NB4 (cell line): ENCODE results near the gene RBM46.

Source experiments
- DNase-seq: peaks from one replicate; pipeline ENCODE4 v3.0.0; 2010; ENCODE audit warnings: low read depth
- H3K4me3 ChIP-seq: one replicate; pipeline ENCODE4 v1.5.1; 2011; ENCODE audit warnings: mild to moderate bottlenecking, low read depth, low read length, moderate library complexity
- CTCF ChIP-seq: IDR thresholded peaks from one replicate; pipeline ENCODE4 v1.5.1; 2012; ENCODE audit warnings: low read depth, low read length
- MYC ChIP-seq: IDR thresholded peaks from 2 replicates; pipeline ENCODE4 v1.6.1; 2011; ENCODE audit warnings: low read depth, low read length
- POLR2A ChIP-seq: IDR thresholded peaks from 2 replicates; pipeline ENCODE4 v1.6.1; 2011; ENCODE audit warnings: mild to moderate bottlenecking; ENCODE audit not compliant: insufficient read length; ENCODE audit errors: extremely low read depth
- TF ChIP-seq, protein P1 (sequence below): IDR thresholded peaks from 2 replicates; pipeline ENCODE4 v1.6.1; 2011; ENCODE audit warnings: low read depth, low read length

Gene RBM46

DNA sequence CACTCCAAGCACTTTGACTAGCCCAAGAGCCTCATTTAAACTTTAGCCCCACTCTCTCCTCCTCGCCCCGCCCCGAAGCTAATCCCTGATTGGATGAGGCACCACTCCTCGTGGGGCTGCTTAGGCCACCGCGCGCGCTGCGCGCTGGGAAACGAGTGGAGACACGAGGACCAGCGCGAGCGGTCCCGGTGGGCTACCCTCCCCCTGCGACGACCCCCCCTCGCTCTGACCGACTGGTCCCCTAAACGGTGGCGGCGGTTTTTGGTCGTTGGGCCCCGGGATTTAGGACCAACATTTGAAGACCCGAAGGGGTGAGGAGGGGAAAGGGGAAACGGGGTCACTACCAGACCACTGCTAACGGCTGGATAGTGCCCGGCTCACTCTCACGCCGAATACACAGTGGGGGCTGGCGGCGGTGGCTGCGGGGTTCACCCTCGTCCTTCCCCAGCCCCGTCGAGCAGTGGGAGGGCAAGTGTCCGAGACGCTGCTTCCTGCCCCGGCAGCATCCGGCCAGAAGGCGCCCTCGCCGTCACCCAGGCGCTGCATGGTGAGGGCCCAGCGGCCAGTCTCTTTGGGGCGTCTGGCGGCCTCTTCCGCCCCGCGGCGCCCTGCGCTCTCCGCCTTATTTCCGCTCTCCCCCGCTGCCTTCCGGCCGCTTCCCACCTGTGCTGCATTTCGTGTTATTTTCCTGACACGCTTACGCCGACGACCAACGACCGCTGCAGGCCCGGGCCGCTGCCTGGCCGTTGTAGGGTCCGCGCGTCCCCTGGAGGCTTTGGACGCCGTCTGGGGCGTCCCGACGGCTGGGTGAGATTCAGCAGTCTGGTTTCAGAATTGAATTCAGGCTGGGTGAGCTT is at the start of gene RBM46:
TSS of gene RBM46 (plus strand) at position 147 of the 857 bp plus-strand sequence. CDS start 15,481 bp downstream, outside the sequence.
- DNase-seq, result no peak
- TF ChIP-seq POLR2A (no peak), MYC (no peak), CTCF (no peak)
- TF ChIP-seq, protein P1, sequence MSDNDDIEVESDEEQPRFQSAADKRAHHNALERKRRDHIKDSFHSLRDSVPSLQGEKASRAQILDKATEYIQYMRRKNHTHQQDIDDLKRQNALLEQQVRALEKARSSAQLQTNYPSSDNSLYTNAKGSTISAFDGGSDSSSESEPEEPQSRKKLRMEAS, result no peak
- no peak within 1 kb of the TSS for H3K4me3 ChIP-seq

DNA sequence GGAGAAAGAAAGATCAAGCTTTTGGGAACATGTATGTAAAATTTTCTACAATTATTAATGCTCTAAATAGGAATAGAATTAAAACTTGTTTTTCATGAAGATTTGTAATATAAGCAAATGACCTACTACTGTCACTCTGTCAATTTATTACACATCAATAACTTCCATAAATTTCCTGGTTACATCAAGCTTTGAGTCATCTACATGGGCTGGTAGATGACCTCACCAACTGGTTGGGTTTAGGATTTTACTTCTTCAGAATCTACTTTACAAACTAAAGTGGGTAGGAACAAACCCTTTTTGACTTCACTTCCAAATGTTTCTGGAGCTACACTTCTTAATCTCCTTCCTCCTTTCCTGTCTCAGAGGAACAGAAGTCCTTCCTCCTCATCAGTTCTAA is 49.3 kb upstream of the RBM46 start:
- TF ChIP-seq POLR2A (no peak), CTCF (no peak)
- TF ChIP-seq, protein P1, result no peak
- no peak for DNase-seq
- no peak overlapping the region for H3K4me3 ChIP-seq

DNA sequence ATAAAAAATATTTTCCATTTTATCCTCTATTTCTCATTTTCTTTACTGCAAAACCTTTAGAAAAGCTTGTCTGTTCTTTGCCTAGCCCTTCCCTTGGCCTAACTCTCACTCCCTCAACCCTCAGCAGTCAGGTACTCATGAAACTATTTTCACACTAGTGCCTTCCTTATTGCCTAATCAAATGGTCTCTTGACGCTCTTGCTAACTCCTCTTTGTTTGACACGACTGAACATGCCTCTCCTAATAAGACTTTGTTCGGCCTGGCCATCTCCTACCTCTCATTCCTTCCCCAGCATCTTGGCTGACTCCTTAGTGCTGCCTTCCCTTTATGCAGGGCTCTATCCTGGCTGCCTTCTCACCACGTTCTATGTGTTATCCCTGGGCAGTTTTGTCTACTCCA is 48.4 kb upstream of the RBM46 start:
- TF ChIP-seq CTCF, result no peak
- TF ChIP-seq MYC, result no peak
- TF ChIP-seq, protein P1, result no peak
- no peak for TF ChIP-seq POLR2A
- no peak for DNase-seq
- H3K4me3 ChIP-seq, result no peak overlapping the region

- H3K4me3 ChIP-seq, result no peak overlapping the region
- no peak for DNase-seq
- TF ChIP-seq, protein P1, result no peak
- TF ChIP-seq POLR2A, result no peak
- TF ChIP-seq CTCF, result no peak
- no peak for TF ChIP-seq MYC
Observed at GRCh38 chr4:154736770-154737169, 44.3 kb upstream of the RBM46 start.

DNA sequence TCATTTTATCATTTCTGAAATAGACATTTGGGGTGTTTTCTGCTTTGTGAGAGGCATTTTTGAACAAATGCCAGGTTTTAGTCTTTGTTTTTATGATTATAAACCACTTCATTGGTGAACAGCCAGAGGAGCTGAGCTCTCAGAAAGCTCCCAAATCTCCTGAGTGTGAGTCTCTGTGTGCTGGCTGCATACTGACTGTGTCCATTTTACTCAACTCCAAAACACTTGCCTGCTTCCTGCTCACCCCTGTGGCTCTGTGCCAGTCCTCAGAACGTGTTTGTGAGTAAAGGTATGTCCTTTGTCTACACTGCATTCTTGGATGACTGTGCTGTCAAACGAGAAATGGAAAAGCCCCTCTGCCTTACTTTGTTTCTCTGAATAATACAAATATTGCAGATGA is 42.6 kb upstream of the RBM46 start:
- DNase-seq, result no peak
- H3K4me3 ChIP-seq, result no peak overlapping the region
- no peak for TF ChIP-seq POLR2A
- no peak for TF ChIP-seq CTCF
- TF ChIP-seq MYC, result no peak
- TF ChIP-seq, protein P1, result no peak
